Astrocyte of the hippocampus (primary cell): ENCODE data around the gene PLCB1.

Source experiments
- DNase-seq: peaks from one replicate; pipeline ENCODE4 v3.0.0; 2011; ENCODE audit warnings: low read depth, low spot score

Gene PLCB1

GRCh38 chr20:8875586-8875985, 743.5 kb downstream of the PLCB1 start:
- no peak for DNase-seq

GRCh38 chr20:8876366-8876765, 744.3 kb downstream of the PLCB1 start:
- DNase-seq: no peak

GRCh38 chr20:8877294-8877693, 745.2 kb downstream of the PLCB1 start:
- no peak for DNase-seq

GRCh38 chr20:8879669-8880068, 747.6 kb downstream of the PLCB1 start:
- no peak for DNase-seq

- no peak for DNase-seq
Measured at GRCh38 chr20:8880085-8880853, 748.2 kb downstream of the PLCB1 start.

GRCh38 chr20:8891039-8891438, 759.0 kb downstream of the PLCB1 start:
- DNase-seq: no peak

GRCh38 chr20:8895472-8895871, 763.4 kb downstream of the PLCB1 start:
- DNase-seq: no peak

GRCh38 chr20:8898823-8899222, 766.8 kb downstream of the PLCB1 start:
- DNase-seq: no peak

GRCh38 chr20:8901237-8902025, 769.4 kb downstream of the PLCB1 start:
- no peak for DNase-seq

GRCh38 chr20:8903655-8904605, 771.9 kb downstream of the PLCB1 start:
- DNase-seq: no peak

GRCh38 chr20:8909596-8909995, 777.5 kb downstream of the PLCB1 start:
- DNase-seq: no peak

GRCh38 chr20:8912096-8912495, 780.0 kb downstream of the PLCB1 start:
- DNase-seq: no peak

GRCh38 chr20:8912731-8913130, 780.7 kb downstream of the PLCB1 start:
- DNase-seq: no peak

GRCh38 chr20:8913456-8913855, 781.4 kb downstream of the PLCB1 start:
- DNase-seq: no peak

GRCh38 chr20:8914421-8914820, 782.4 kb downstream of the PLCB1 start:
- DNase-seq: no peak

GRCh38 chr20:8917084-8917483, 785.0 kb downstream of the PLCB1 start:
- no peak for DNase-seq

- no peak for DNase-seq
Measured at GRCh38 chr20:8918145-8918544, 786.1 kb downstream of the PLCB1 start.

GRCh38 chr20:8924539-8924938, 792.5 kb downstream of the PLCB1 start:
- DNase-seq: no peak

- DNase-seq: no peak
Measured at GRCh38 chr20:8930726-8931125, 798.7 kb downstream of the PLCB1 start.

- DNase-seq: peak; percentile 49
Measured at GRCh38 chr20:8932192-8933165, 800.4 kb downstream of the PLCB1 start.

- DNase-seq: peak; percentile 9
Measured at GRCh38 chr20:8933381-8933807, 801.3 kb downstream of the PLCB1 start.
